GM19023 (cell line): ENCODE measurements around the gene SLC25A38.

ENCODE experiments used
- ATAC-seq: cut with Tn5 transposase; IDR thresholded peaks from one replicate; pipeline ENCODE4 v1.9.1; 2021; ENCODE audit warnings: mild to moderate bottlenecking, moderate library complexity; ENCODE audit not compliant: unreplicated experiment

The SLC25A38 gene

GRCh38 chr3:39376959-39377634, 6.1 kb upstream of the SLC25A38 start:
- ATAC-seq, result no peak

GRCh38 chr3:39378088-39378487, 5.1 kb upstream of the SLC25A38 start:
- ATAC-seq, result peak; percentile 71

- no peak for ATAC-seq
These were observed 4.0 kb upstream of the SLC25A38 start for GRCh38 chr3:39378957-39379777.

- ATAC-seq, result no peak
These were observed 3.4 kb upstream of the SLC25A38 start for GRCh38 chr3:39379778-39380155.

- ATAC-seq, result no peak
These were observed 1.7 kb upstream of the SLC25A38 start for GRCh38 chr3:39381432-39381831.

GRCh38 chr3:39383881-39384664, 903 bp downstream of the SLC25A38 start:
- peak; percentile 81 for ATAC-seq

- no peak for ATAC-seq
These were observed 1.5 kb downstream of the SLC25A38 start for GRCh38 chr3:39384665-39385000.

- no peak for ATAC-seq
These were observed 2.4 kb downstream of the SLC25A38 start for GRCh38 chr3:39385456-39386090.

- no peak for ATAC-seq
These were observed 3.1 kb downstream of the SLC25A38 start for GRCh38 chr3:39386318-39386717.

- no peak for ATAC-seq
These were observed 4.3 kb downstream of the SLC25A38 start for GRCh38 chr3:39387411-39387975.

- ATAC-seq, result no peak
These were observed 5.0 kb downstream of the SLC25A38 start for GRCh38 chr3:39388153-39388552.

- ATAC-seq, result peak; percentile 59
These were observed 5.6 kb downstream of the SLC25A38 start for GRCh38 chr3:39388741-39389248.

GRCh38 chr3:39390181-39390580, 7.0 kb downstream of the SLC25A38 start:
- no peak for ATAC-seq

GRCh38 chr3:39396690-39397089, 13.5 kb downstream of the SLC25A38 start:
- ATAC-seq, result no peak

- ATAC-seq, result no peak
These were observed 15.5 kb downstream of the SLC25A38 start for GRCh38 chr3:39398700-39399099.

- ATAC-seq, result no peak
These were observed 18.8 kb downstream of the SLC25A38 start for GRCh38 chr3:39401983-39402382.

GRCh38 chr3:39404943-39405686, 21.9 kb downstream of the SLC25A38 start:
- ATAC-seq, result no peak

GRCh38 chr3:39405687-39406367, 22.7 kb downstream of the SLC25A38 start:
- no peak for ATAC-seq
